Loucy (cell line): ENCODE results near the gene DNAJC11.

Experiments used
- H2AFZ ChIP-seq: fragments of 200-600 bp; sonication (generic); 2 replicates; pipeline ENCODE4 v1.6.0; 2016; ENCODE audit warnings: antibody characterized with exemption, mild to moderate bottlenecking, low read length, moderate library complexity
- H3F3A ChIP-seq: fragments of 200-600 bp; 2 replicates; pipeline ENCODE4 v1.6.0; 2016; ENCODE audit warnings: antibody characterized with exemption, low read depth, mild to moderate bottlenecking
- H3K27me3 ChIP-seq: fragments of 200-600 bp; sonication (generic); 2 replicates; pipeline ENCODE4 v1.6.1; 2014; ENCODE audit warnings: low read length, mild to moderate bottlenecking; ENCODE audit not compliant: insufficient read depth, poor library complexity, severe bottlenecking
- H3K36me3 ChIP-seq: fragments of 200-600 bp; sonication (generic); 2 replicates; pipeline ENCODE4 v1.6.1; 2016; ENCODE audit warnings: low read length; ENCODE audit not compliant: insufficient read depth
- H3K4me1 ChIP-seq: fragments of 200-600 bp; sonication (generic); 2 replicates; pipeline ENCODE4 v1.5.1; 2014; ENCODE audit warnings: low read length, mild to moderate bottlenecking; ENCODE audit not compliant: insufficient read depth, poor library complexity, severe bottlenecking
- H3K4me2 ChIP-seq: fragments of 200-600 bp; sonication (generic); 2 replicates; pipeline ENCODE4 v1.6.0; 2014; ENCODE audit warnings: antibody characterized with exemption, low read length, low read depth, mild to moderate bottlenecking; ENCODE audit not compliant: poor library complexity, severe bottlenecking
- H3K4me3 ChIP-seq: fragments of 200-600 bp; sonication (generic); 2 replicates; pipeline ENCODE4 v1.5.1; 2014; ENCODE audit warnings: low read length, mild to moderate bottlenecking, mixed read lengths; ENCODE audit not compliant: poor library complexity, severe bottlenecking
- H3K79me2 ChIP-seq: fragments of 200-600 bp; sonication (generic); 2 replicates; pipeline ENCODE4 v1.6.1; 2014; ENCODE audit warnings: low read length; ENCODE audit not compliant: insufficient read depth
- H3K9ac ChIP-seq: fragments of 200-600 bp; sonication (generic); 2 replicates; pipeline ENCODE4 v1.6.0; 2014; ENCODE audit warnings: mild to moderate bottlenecking, low read depth, low read length, moderate library complexity; ENCODE audit not compliant: poor library complexity, severe bottlenecking
- H3K9me2 ChIP-seq: fragments of 200-600 bp; sonication (generic); replicated peaks from 2 replicates; pipeline ENCODE4 v1.6.1; 2016; ENCODE audit warnings: low read depth, low read length, mixed read lengths
- H3K9me3 ChIP-seq: fragments of 200-600 bp; sonication (generic); 2 replicates; pipeline ENCODE4 v1.6.1; 2014; ENCODE audit warnings: mild to moderate bottlenecking, antibody characterized with exemption, low read length, low read depth; ENCODE audit not compliant: insufficient read depth
- H4K20me1 ChIP-seq: fragments of 200-600 bp; sonication (generic); 2 replicates; pipeline ENCODE4 v1.6.0; 2014; ENCODE audit warnings: antibody characterized with exemption, low read length, mild to moderate bottlenecking; ENCODE audit not compliant: insufficient read depth, poor library complexity, severe bottlenecking
- CTCF ChIP-seq: fragments of 200-600 bp; sonication (generic); conservative IDR thresholded peaks from 2 replicates; pipeline ENCODE4 v1.5.1; 2014; ENCODE audit warnings: mild to moderate bottlenecking, antibody characterized with exemption, low read length
- EZH2phosphoT487 ChIP-seq: fragments of 200-600 bp; IDR thresholded peaks from 2 replicates; pipeline ENCODE4 v1.6.1; 2018; ENCODE audit warnings: antibody characterized with exemption, mild to moderate bottlenecking, moderate library complexity, borderline replicate concordance

The DNAJC11 gene

GRCh38 chr1:6614019-6614928 lies 87.3 kb downstream of the DNAJC11 start:
- peaks cover 9% of the 10 kb centered on the region; the same call in 1 of the 2 replicates for H3K36me3 ChIP-seq
- H2AFZ ChIP-seq, result peak overlapping the region; percentile 83
- H3K9me2 ChIP-seq, result no peaks in the 10 kb centered on the region
- H3K4me1 ChIP-seq, result peaks cover 12% of the 10 kb centered on the region
- peaks cover 57% of the 10 kb centered on the region for H3K79me2 ChIP-seq
- peak overlapping the region; percentile 93 for H3K4me3 ChIP-seq
- peak overlapping the region; percentile 92 for H3K9ac ChIP-seq
- H3K9me3 ChIP-seq, result no peaks in the 10 kb centered on the region
- H3K4me2 ChIP-seq, result peak overlapping the region; percentile 67
- H3K27me3 ChIP-seq, result peaks cover 4% of the 10 kb centered on the region
- no peaks in the 10 kb centered on the region for H3F3A ChIP-seq
- TF ChIP-seq EZH2phosphoT487, result no peak
- no peak for TF ChIP-seq CTCF
- H4K20me1 ChIP-seq, result peaks cover 30% of the 10 kb centered on the region

- Histone ChIP-seq H3K9me3 (no peaks in the 10 kb centered on the region), H3K36me3 (peaks cover 4% of the 10 kb centered on the region; the same call in 1 of the 2 replicates), H3K9ac (peak within 1 kb of the TSS; percentile 92), H3K27me3 (peaks cover 4% of the 10 kb centered on the region), H3F3A (no peaks in the 10 kb centered on the region), H3K4me2 (peak within 1 kb of the TSS; percentile 100), H3K9me2 (no peaks in the 10 kb centered on the region), H3K4me1 (peaks cover 12% of the 10 kb centered on the region), H3K4me3 (peak within 1 kb of the TSS; percentile 93), H2AFZ (peak within 1 kb of the TSS; percentile 97), H4K20me1 (peaks cover 30% of the 10 kb centered on the region), H3K79me2 (peaks cover 49% of the 10 kb centered on the region)
- no peak for TF ChIP-seq CTCF
- TF ChIP-seq EZH2phosphoT487, result no peak
Observed at GRCh38 chr1:6613361-6614018, 88.1 kb downstream of the DNAJC11 start, which contains the start of gene PHF13. Gene PHF13, plus strand, starts transcription at chr1:6613731. Its CDS starts 336 bp downstream, at chr1:6614067.

- Histone ChIP-seq H4K20me1 (peaks cover 27% of the 10 kb centered on the region), H3K9ac (peak overlapping the region; percentile 80), H3K9me3 (no peaks in the 10 kb centered on the region), H3K79me2 (peaks cover 42% of the 10 kb centered on the region), H2AFZ (peak overlapping the region; percentile 97), H3K9me2 (no peaks in the 10 kb centered on the region), H3K4me2 (peak overlapping the region; percentile 100), H3K36me3 (peaks cover 4% of the 10 kb centered on the region; the same call in 1 of the 2 replicates), H3K4me3 (peak overlapping the region; percentile 93), H3F3A (no peaks in the 10 kb centered on the region), H3K27me3 (peaks cover 4% of the 10 kb centered on the region), H3K4me1 (peaks cover 12% of the 10 kb centered on the region)
- TF ChIP-seq CTCF (no peak), EZH2phosphoT487 (no peak)
Observed at GRCh38 chr1:6612641-6613360, 88.8 kb downstream of the DNAJC11 start.
